Stromal cell of bone marrow (primary cell): Measurements from ENCODE around the gene HCRT.

Experiments
- DNase-seq: peaks from one replicate; pipeline ENCODE4 v3.0.0-alpha.2; 2012; ENCODE audit warnings: low read depth

The HCRT gene

GRCh38 chr17:42138749-42139492, 46.3 kb downstream of the HCRT start:
- DNase-seq = no peak

GRCh38 chr17:42136654-42137051, 48.6 kb downstream of the HCRT start:
- no peak for DNase-seq

- no peak for DNase-seq
Measured at GRCh38 chr17:42135664-42136653, 49.3 kb downstream of the HCRT start.

GRCh38 chr17:42135151-42135550, 50.1 kb downstream of the HCRT start:
- no peak for DNase-seq
